SK-N-SH treated with all-trans-retinoic acid at 6 μM for 48 hours (cell line): Measurements from ENCODE around the gene FOXO1.

Experiments used
- ATAC-seq: fragments of 200-7000 bp; cut with Tn5 transposase; 3 replicates; pipeline ENCODE4 v1.9.1; 2020; ENCODE audit warnings: mild to moderate bottlenecking, moderate library complexity
- ARNTL ChIP-seq: fragments of 450-650 bp; formaldehyde crosslinking; IDR thresholded peaks from 2 replicates; pipeline ENCODE4 v1.5.0; 2020; ENCODE audit warnings: low read depth, mild to moderate bottlenecking, moderate library complexity, borderline replicate concordance
- BACH2 ChIP-seq: fragments of 250-450 bp; sonication (Bioruptor Pico); IDR thresholded peaks from 2 replicates; pipeline ENCODE4 v1.9.0; 2021; ENCODE audit warnings: mild to moderate bottlenecking, borderline replicate concordance
- CREB5 ChIP-seq: fragments of 250-450 bp; sonication (Bioruptor Pico); IDR thresholded peaks from 2 replicates; pipeline ENCODE4 v1.5.1; 2020; ENCODE audit warnings: low read depth, mild to moderate bottlenecking, moderate library complexity
- CSDC2 ChIP-seq: fragments of 250-450 bp; sonication (Bioruptor Pico); IDR thresholded peaks from 2 replicates; pipeline ENCODE4 v1.5.0; 2020; ENCODE audit warnings: mild to moderate bottlenecking, moderate library complexity
- CSRNP3 ChIP-seq: fragments of 250-450 bp; sonication (Bioruptor Pico); IDR thresholded peaks from 2 replicates; pipeline ENCODE4 v1.5.1; 2021; ENCODE audit warnings: mild to moderate bottlenecking, moderate library complexity
- GLIS3 ChIP-seq: fragments of 250-450 bp; sonication (Bioruptor Pico); IDR thresholded peaks from 2 replicates; pipeline ENCODE4 v1.5.0; 2020; ENCODE audit warnings: mild to moderate bottlenecking, moderate library complexity
- ISL1 ChIP-seq: fragments of 250-450 bp; sonication (Bioruptor Pico); IDR thresholded peaks from 2 replicates; pipeline ENCODE4 v2.1.2; 2022; ENCODE audit warnings: mild to moderate bottlenecking, moderate library complexity
- PATZ1 ChIP-seq: fragments of 250-450 bp; sonication (Bioruptor Pico); IDR thresholded peaks from 2 replicates; pipeline ENCODE4 v1.8.0; 2020; ENCODE audit warnings: mild to moderate bottlenecking, moderate library complexity, borderline replicate concordance
- PPARA ChIP-seq: fragments of 250-450 bp; sonication (Bioruptor Pico); IDR thresholded peaks from 2 replicates; pipeline ENCODE4 v1.5.0; 2020; ENCODE audit warnings: mild to moderate bottlenecking, borderline replicate concordance
- RARB ChIP-seq: fragments of 250-450 bp; sonication (Bioruptor Pico); IDR thresholded peaks from 2 replicates; pipeline ENCODE4 v1.8.0; 2021; ENCODE audit warnings: mild to moderate bottlenecking, moderate library complexity
- SNAI2 ChIP-seq: fragments of 250-450 bp; sonication (Bioruptor Pico); IDR thresholded peaks from 2 replicates; pipeline ENCODE4 v1.5.0; 2020; ENCODE audit warnings: mild to moderate bottlenecking, moderate library complexity
- TCF4 ChIP-seq: fragments of 250-450 bp; sonication (Bioruptor Pico); IDR thresholded peaks from 2 replicates; pipeline ENCODE4 v1.8.0; 2021; ENCODE audit warnings: mild to moderate bottlenecking, moderate library complexity, borderline replicate concordance
- TOX ChIP-seq: fragments of 250-450 bp; sonication (Bioruptor Pico); IDR thresholded peaks from 2 replicates; pipeline ENCODE4 v1.8.0; 2021; ENCODE audit warnings: mild to moderate bottlenecking, moderate library complexity, borderline replicate concordance
- TSHZ2 ChIP-seq: fragments of 250-450 bp; sonication (Bioruptor Pico); IDR thresholded peaks from 2 replicates; pipeline ENCODE4 v1.5.0; 2020; ENCODE audit warnings: mild to moderate bottlenecking, moderate library complexity
- ZFP3 ChIP-seq: fragments of 250-450 bp; sonication (Bioruptor Pico); IDR thresholded peaks from 2 replicates; pipeline ENCODE4 v1.5.0; 2020; ENCODE audit warnings: mild to moderate bottlenecking, moderate library complexity
- ZFP30 ChIP-seq: fragments of 450-650 bp; formaldehyde crosslinking; IDR thresholded peaks from 2 replicates; pipeline ENCODE4 v1.5.0; 2022; ENCODE audit warnings: mild to moderate bottlenecking, moderate library complexity
- ZNF565 ChIP-seq: fragments of 450-650 bp; formaldehyde crosslinking; conservative IDR thresholded peaks from 2 replicates; pipeline ENCODE4 v1.5.0; 2020; ENCODE audit warnings: low read depth, mild to moderate bottlenecking, moderate library complexity
- ZNF8 ChIP-seq: fragments of 450-650 bp; formaldehyde crosslinking; IDR thresholded peaks from 2 replicates; pipeline ENCODE4 v1.5.0; 2020; ENCODE audit warnings: mild to moderate bottlenecking, moderate library complexity

Gene FOXO1

GRCh38 chr13:40688781-40689180 is 22.3 kb upstream of the FOXO1 start:
- no peak for ATAC-seq
- TF ChIP-seq PATZ1 (CRISPR knock-in tag): no peak
- no peak for TF ChIP-seq ARNTL (CRISPR knock-in tag)
- TF ChIP-seq RARB (CRISPR knock-in tag): no peak
- TF ChIP-seq ISL1 (CRISPR knock-in tag): no peak
- TF ChIP-seq CREB5 (CRISPR knock-in tag): no peak
- TF ChIP-seq TCF4 (CRISPR knock-in tag): no peak
- no peak for TF ChIP-seq SNAI2
- no peak for TF ChIP-seq CSDC2 (CRISPR knock-in tag)
- no peak for TF ChIP-seq ZFP3 (CRISPR knock-in tag)
- no peak for TF ChIP-seq PPARA
- no peak for TF ChIP-seq ZFP30
- TF ChIP-seq ZNF8 (CRISPR knock-in tag): no peak
- no peak for TF ChIP-seq TSHZ2 (CRISPR knock-in tag)
- no peak for TF ChIP-seq BACH2 (CRISPR knock-in tag)
- no peak for TF ChIP-seq CSRNP3 (CRISPR knock-in tag)
- no peak for TF ChIP-seq GLIS3 (CRISPR knock-in tag)

GRCh38 chr13:40682449-40683240 is 16.2 kb upstream of the FOXO1 start:
- ATAC-seq: peak; percentile 49; the same call in 2 of the 3 replicates
- TF ChIP-seq RARB (CRISPR knock-in tag): no peak
- no peak for TF ChIP-seq ZNF565 (CRISPR knock-in tag)
- TF ChIP-seq CSDC2 (CRISPR knock-in tag): no peak
- no peak for TF ChIP-seq PATZ1 (CRISPR knock-in tag)
- no peak for TF ChIP-seq TOX (CRISPR knock-in tag)
- TF ChIP-seq SNAI2: no peak
- TF ChIP-seq CREB5 (CRISPR knock-in tag): no peak
- no peak for TF ChIP-seq TSHZ2 (CRISPR knock-in tag)
- TF ChIP-seq, all 23 proteins: peak for 0
